ENCODE measurements around the gene PGLYRP4.

DNA sequence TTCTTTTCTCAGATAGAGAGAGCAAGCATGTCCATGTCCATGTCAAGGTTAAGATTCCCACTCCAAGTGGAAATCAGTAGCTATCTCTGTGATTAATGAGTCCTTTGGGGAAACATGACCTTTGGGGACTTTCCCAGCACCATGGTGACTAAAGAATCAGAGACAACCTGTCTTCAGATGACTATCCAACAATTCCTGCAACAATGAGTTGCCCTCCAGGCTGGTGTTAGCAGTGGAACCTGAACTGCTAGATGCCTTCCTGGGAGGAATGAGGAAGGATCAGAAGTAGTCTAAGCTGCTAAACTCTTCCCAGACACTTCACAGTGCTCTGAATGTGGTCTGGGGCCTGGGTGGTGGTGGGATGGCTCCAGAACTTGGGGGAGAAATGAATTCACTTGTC is 15.5 kb upstream of the PGLYRP4 start:
- TF ChIP-seq, protein P1, sequence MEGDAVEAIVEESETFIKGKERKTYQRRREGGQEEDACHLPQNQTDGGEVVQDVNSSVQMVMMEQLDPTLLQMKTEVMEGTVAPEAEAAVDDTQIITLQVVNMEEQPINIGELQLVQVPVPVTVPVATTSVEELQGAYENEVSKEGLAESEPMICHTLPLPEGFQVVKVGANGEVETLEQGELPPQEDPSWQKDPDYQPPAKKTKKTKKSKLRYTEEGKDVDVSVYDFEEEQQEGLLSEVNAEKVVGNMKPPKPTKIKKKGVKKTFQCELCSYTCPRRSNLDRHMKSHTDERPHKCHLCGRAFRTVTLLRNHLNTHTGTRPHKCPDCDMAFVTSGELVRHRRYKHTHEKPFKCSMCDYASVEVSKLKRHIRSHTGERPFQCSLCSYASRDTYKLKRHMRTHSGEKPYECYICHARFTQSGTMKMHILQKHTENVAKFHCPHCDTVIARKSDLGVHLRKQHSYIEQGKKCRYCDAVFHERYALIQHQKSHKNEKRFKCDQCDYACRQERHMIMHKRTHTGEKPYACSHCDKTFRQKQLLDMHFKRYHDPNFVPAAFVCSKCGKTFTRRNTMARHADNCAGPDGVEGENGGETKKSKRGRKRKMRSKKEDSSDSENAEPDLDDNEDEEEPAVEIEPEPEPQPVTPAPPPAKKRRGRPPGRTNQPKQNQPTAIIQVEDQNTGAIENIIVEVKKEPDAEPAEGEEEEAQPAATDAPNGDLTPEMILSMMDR (IDR thresholded peaks at IDR 0.05): no peak
- no peak for TF ChIP-seq POLR2A (IDR thresholded peaks at IDR 0.05)

Measured in right lobe of liver (tissue), 4 donors.